Endothelial cell of umbilical vein (primary cell): ENCODE measurements around the gene TARP.

Experiments used
- BruUV-seq: library from RNA; stranded (reverse); fragments of 400-500 nt; replicated peaks from 2 replicates; lab custom pipeline; 2021; lab: Mats Ljungman, UMichigan
- CTCF ChIA-PET: fragments of 300-600, 350-600 bp; sonication (Branson Sonifier 250); formaldehyde crosslinking; loops from one replicate; lab custom pipeline; 2021; ENCODE audit warnings: antibody characterized with exemption, inconsistent platforms; lab: Charles Lee
- POLR2A ChIA-PET: fragments of 300-600, 350-600 bp; sonication (Branson Sonifier 250); formaldehyde crosslinking; loops from one replicate; lab custom pipeline; 2021; ENCODE audit warnings: antibody characterized with exemption, inconsistent platforms; lab: Charles Lee
- DNase-seq: peaks from one replicate; pipeline ENCODE4 v3.0.0-alpha.2; 2011; ENCODE audit warnings: low read depth, low spot score
- FAIRE-seq: peaks from 2 replicates; lab custom pipeline; 2011; peaks lifted over from hg19 to GRCh38; lab: Jason Lieb, UNC
- H2AFZ ChIP-seq: 2 replicates; pipeline ENCODE4 v1.6.0; 2012; ENCODE audit warnings: low read depth, low read length, control low read depth, inconsistent platforms
- H3K27ac ChIP-seq: 2 replicates; pipeline ENCODE4 v1.5.1; 2011; ENCODE audit warnings: low read depth, mild to moderate bottlenecking, control low read depth, low read length, moderate library complexity; ENCODE audit not compliant: insufficient read depth
- H3K27me3 ChIP-seq, 2 experiments: 2 replicates each; pipeline versions ENCODE4 v1.6.0 to v1.6.1; 2011; ENCODE audit warnings: low read length in 2 of 2, mixed read lengths in 1 of 2; ENCODE audit not compliant: control insufficient read depth in 2 of 2, insufficient read depth in 2 of 2
- H3K36me3 ChIP-seq, 2 experiments: 2 replicates in 1 of 2; 3 replicates in 1 of 2; pipeline ENCODE4 v1.5.1; 2011; ENCODE audit warnings: low read length in 2 of 2, mild to moderate bottlenecking in 1 of 2, moderate library complexity in 1 of 2; ENCODE audit not compliant: control insufficient read depth in 2 of 2, insufficient read depth in 2 of 2; ENCODE audit errors: extremely low read depth in 1 of 2
- H3K4me1 ChIP-seq: 3 replicates; pipeline ENCODE4 v1.5.1; 2011; ENCODE audit warnings: mild to moderate bottlenecking, low read length; ENCODE audit not compliant: control insufficient read depth, insufficient read depth; ENCODE audit errors: extremely low read depth
- H3K4me2 ChIP-seq: 2 replicates; pipeline ENCODE4 v1.6.1; 2011; ENCODE audit warnings: low read length, control low read depth, mixed read lengths; ENCODE audit not compliant: insufficient read depth
- H3K4me3 ChIP-seq, 3 experiments: fragments of 200-600 bp in 1 of 3; sonication (generic), shearing (Covaris generic) in 1 of 3; replicated peaks in 1 of 3; 2 replicates each; pipeline ENCODE4 v1.5.1; 2011 to 2016; ENCODE audit warnings: control low read depth in 3 of 3, low read length in 3 of 3, mild to moderate bottlenecking in 2 of 3, inconsistent platforms in 1 of 3, low read depth in 1 of 3, moderate library complexity in 1 of 3; ENCODE audit not compliant: insufficient read depth in 1 of 3
- H3K79me2 ChIP-seq: 2 replicates; pipeline ENCODE4 v1.6.0; 2012; ENCODE audit warnings: low read length, inconsistent platforms; ENCODE audit not compliant: control insufficient read depth, insufficient read depth
- H3K9ac ChIP-seq: replicated peaks from 2 replicates; pipeline ENCODE3; 2011; ENCODE audit warnings: low read length, control low read depth; ENCODE audit not compliant: insufficient read depth; ENCODE audit errors: extremely low read depth
- H3K9me1 ChIP-seq: replicated peaks from 3 replicates; pipeline ENCODE4 v1.6.0; 2011; ENCODE audit warnings: mild to moderate bottlenecking, low read length; ENCODE audit not compliant: control insufficient read depth, insufficient read depth; ENCODE audit errors: extremely low read depth
- H3K9me3 ChIP-seq: replicated peaks from 2 replicates; pipeline ENCODE4 v1.5.1; 2012; ENCODE audit warnings: low read length, inconsistent platforms; ENCODE audit not compliant: control insufficient read depth, insufficient read depth
- H4K20me1 ChIP-seq: replicated peaks from 2 replicates; pipeline ENCODE3; 2011; ENCODE audit warnings: mild to moderate bottlenecking, low read length; ENCODE audit not compliant: control insufficient read depth, insufficient read depth; ENCODE audit errors: extremely low read depth
- EZH2 ChIP-seq: IDR thresholded peaks from 2 replicates; pipeline ENCODE4 v1.6.1; 2012; ENCODE audit warnings: borderline replicate concordance, low read depth, mild to moderate bottlenecking, moderate library complexity, low read length, inconsistent platforms; ENCODE audit not compliant: severe bottlenecking
- FOS ChIP-seq: IDR thresholded peaks from 2 replicates; pipeline ENCODE4 v1.6.1; 2011; ENCODE audit warnings: mild to moderate bottlenecking, low read length, moderate library complexity, borderline replicate concordance; ENCODE audit not compliant: insufficient read depth
- GATA2 ChIP-seq: IDR thresholded peaks from 2 replicates; pipeline ENCODE4 v1.7.0; 2011; ENCODE audit warnings: low read depth, mild to moderate bottlenecking, moderate library complexity, mixed read lengths, low read length; ENCODE audit not compliant: insufficient read length, insufficient read depth
- JUN ChIP-seq: IDR thresholded peaks from 2 replicates; pipeline ENCODE4 v1.6.1; 2011; ENCODE audit warnings: borderline replicate concordance, low read depth; ENCODE audit not compliant: insufficient read length, insufficient read depth
- MYC ChIP-seq: IDR thresholded peaks from one replicate; pipeline ENCODE4 v1.6.1; 2011; ENCODE audit warnings: mild to moderate bottlenecking, low read depth, low read length
- POLR2A ChIP-seq: IDR thresholded peaks from 2 replicates; pipeline ENCODE4 v1.6.1; 2012; ENCODE audit warnings: low read depth, mild to moderate bottlenecking, control low read depth, low read length
- POLR2AphosphoS5 ChIP-seq: IDR thresholded peaks from 2 replicates; pipeline ENCODE4 v1.6.1; 2012; ENCODE audit warnings: low read depth, mild to moderate bottlenecking, control low read depth, low read length, moderate library complexity; ENCODE audit not compliant: insufficient read depth
- dilution Hi-C: fragments of 300-500 bp; cut with MboI; formaldehyde crosslinking; loops from one replicate; pipeline ENCODE4 v1.15.0; 2019; ENCODE audit warnings: low sequenced_read_pairs; ENCODE audit not compliant: extremely low pct_ligation_motif_present
- intact Hi-C: fragments of 100-400 bp; cut with micrococcal nuclease; formaldehyde crosslinking; loops from one replicate; pipeline ENCODE4 v1.10.0; 2022
- TF ChIP-seq, protein P1 (sequence below), 2 donors: IDR thresholded peaks; 1 replicate in 1 of 2; 2 replicates in 1 of 2; pipeline ENCODE4 v1.5.1; 2011; ENCODE audit warnings: low read length in 2 of 2, mild to moderate bottlenecking in 2 of 2, moderate library complexity in 2 of 2, control low read depth in 1 of 2, inconsistent platforms in 1 of 2, low read depth in 1 of 2; ENCODE audit not compliant: insufficient read depth in 1 of 2; ENCODE audit errors: extremely low read depth in 1 of 2

TARP gene

DNA sequence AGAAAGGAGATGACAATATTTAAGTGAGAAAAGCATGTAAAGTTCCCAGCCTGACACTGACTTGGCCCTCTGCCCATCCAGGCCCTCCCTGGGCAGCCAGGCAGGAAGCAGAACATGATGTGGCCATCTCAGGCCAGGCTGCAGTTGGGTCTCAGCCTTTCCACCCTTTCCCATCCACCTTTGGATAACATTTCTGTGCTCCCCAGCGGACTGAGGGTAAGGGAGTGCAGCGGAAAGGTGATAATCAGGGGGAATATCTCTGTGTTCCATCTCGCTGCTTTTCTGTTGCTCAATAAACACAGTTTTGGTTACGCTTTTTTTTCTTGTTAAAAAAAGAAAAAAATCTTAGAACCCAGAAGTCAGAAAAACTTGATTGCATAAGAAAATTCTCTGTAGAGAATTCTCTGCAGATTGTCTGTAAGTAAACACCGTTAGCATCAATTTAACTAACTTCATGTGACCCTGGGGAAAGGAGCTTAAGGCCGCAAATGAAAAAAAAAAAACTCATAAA lies 37.2 kb upstream of the TARP start:
- no peaks in the 10 kb centered on the region for H3K9me3 ChIP-seq
- dilution Hi-C loops: no loop called here
- DNase-seq: peak; percentile 32
- H3K36me3 ChIP-seq: no peaks in the 10 kb centered on the region
- H3K9me1 ChIP-seq: no peaks in the 10 kb centered on the region
- H3K27me3 ChIP-seq: no peaks in the 10 kb centered on the region
- H3K4me1 ChIP-seq: peaks cover 13% of the 10 kb centered on the region
- BruUV-seq: no TSS peak
- peak; percentile 52 for FAIRE-seq
- H3K4me3 ChIP-seq: peak overlapping the region in 1 of 3 experiments; percentile 58
- no peaks in the 10 kb centered on the region for H3K79me2 ChIP-seq
- no peaks in the 10 kb centered on the region for H4K20me1 ChIP-seq
- peak overlapping the region; percentile 58 for H2AFZ ChIP-seq
- CTCF ChIA-PET: interaction anchor here (0.9 to 3.4 kb wide), 2 partner anchors 11 to 25 kb away, joined by 3 to 13 read pairs; no protein-coding TSS in a partner anchor
- intact Hi-C loops: loop anchor here (2.0 kb wide), 1 partner anchor 204 kb away; no protein-coding TSS in a partner anchor
- peak overlapping the region; percentile 13 for H3K9ac ChIP-seq
- peak overlapping the region; percentile 78 for H3K4me2 ChIP-seq
- POLR2A ChIA-PET: no interaction called here
- H3K27ac ChIP-seq: no peak overlapping the region
- TF ChIP-seq EZH2 (no peak), POLR2A (no peak), MYC (no peak), JUN (no peak), GATA2 (no peak), FOS (no peak), POLR2AphosphoS5 (no peak)
- TF ChIP-seq, protein P1, sequence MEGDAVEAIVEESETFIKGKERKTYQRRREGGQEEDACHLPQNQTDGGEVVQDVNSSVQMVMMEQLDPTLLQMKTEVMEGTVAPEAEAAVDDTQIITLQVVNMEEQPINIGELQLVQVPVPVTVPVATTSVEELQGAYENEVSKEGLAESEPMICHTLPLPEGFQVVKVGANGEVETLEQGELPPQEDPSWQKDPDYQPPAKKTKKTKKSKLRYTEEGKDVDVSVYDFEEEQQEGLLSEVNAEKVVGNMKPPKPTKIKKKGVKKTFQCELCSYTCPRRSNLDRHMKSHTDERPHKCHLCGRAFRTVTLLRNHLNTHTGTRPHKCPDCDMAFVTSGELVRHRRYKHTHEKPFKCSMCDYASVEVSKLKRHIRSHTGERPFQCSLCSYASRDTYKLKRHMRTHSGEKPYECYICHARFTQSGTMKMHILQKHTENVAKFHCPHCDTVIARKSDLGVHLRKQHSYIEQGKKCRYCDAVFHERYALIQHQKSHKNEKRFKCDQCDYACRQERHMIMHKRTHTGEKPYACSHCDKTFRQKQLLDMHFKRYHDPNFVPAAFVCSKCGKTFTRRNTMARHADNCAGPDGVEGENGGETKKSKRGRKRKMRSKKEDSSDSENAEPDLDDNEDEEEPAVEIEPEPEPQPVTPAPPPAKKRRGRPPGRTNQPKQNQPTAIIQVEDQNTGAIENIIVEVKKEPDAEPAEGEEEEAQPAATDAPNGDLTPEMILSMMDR (IDR thresholded peaks at IDR 0.05; ENCODE audit: extremely low read depth in 1 of 2, insufficient read depth in 1 of 2, low read depth in 1 of 2, low read length in 2 of 2): no peak
